ENCODE data around the gene PIP5KL1.

PIP5KL1 gene

DNA sequence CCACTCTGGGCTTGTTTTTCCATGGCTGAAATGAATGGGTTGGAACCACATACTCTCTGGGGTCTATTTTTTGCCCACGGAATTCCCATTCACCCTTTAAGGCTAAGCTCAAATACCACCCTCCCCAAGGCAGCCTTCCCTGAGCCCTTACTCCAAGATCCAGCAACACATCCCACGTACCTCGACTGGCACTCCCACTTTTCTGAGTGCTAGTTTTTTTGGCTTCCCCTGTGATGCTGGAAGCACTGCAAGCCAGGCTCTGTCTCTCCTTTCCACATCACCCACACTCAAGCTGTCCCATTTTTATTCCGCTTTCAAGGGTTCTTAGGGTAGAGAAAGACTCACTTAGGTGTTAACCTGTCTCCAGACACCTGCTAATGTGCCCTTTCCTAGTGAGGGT is 37.2 kb downstream of the PIP5KL1 start:
- DNase-seq (ENCODE audit: low spot score), result no peak

GRCh38 chr9:127892831-127893230 is 37.7 kb downstream of the PIP5KL1 start:
- TF ChIP-seq, protein P1, sequence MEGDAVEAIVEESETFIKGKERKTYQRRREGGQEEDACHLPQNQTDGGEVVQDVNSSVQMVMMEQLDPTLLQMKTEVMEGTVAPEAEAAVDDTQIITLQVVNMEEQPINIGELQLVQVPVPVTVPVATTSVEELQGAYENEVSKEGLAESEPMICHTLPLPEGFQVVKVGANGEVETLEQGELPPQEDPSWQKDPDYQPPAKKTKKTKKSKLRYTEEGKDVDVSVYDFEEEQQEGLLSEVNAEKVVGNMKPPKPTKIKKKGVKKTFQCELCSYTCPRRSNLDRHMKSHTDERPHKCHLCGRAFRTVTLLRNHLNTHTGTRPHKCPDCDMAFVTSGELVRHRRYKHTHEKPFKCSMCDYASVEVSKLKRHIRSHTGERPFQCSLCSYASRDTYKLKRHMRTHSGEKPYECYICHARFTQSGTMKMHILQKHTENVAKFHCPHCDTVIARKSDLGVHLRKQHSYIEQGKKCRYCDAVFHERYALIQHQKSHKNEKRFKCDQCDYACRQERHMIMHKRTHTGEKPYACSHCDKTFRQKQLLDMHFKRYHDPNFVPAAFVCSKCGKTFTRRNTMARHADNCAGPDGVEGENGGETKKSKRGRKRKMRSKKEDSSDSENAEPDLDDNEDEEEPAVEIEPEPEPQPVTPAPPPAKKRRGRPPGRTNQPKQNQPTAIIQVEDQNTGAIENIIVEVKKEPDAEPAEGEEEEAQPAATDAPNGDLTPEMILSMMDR (IDR thresholded peaks at IDR 0.05; ENCODE audit: extremely low read depth, missing control alignments), result no peak
- no peak for DNase-seq (ENCODE audit: low spot score)

More for the DNA sequence above, 37.2 kb downstream of the PIP5KL1 start:
- TF ChIP-seq, protein P1 (IDR thresholded peaks at IDR 0.05; ENCODE audit: extremely low read depth, missing control alignments), result no peak

- DNase-seq (ENCODE audit: low spot score), result no peak
- TF ChIP-seq, protein P1 (IDR thresholded peaks at IDR 0.05; ENCODE audit: extremely low read depth, missing control alignments), result no peak
Measured at GRCh38 chr9:127890053-127890452, 40.5 kb downstream of the PIP5KL1 start.

GRCh38 chr9:127887792-127888191 is 42.8 kb downstream of the PIP5KL1 start:
- TF ChIP-seq, protein P1 (IDR thresholded peaks at IDR 0.05; ENCODE audit: extremely low read depth, missing control alignments), result no peak
- no peak for DNase-seq (ENCODE audit: low spot score)

- TF ChIP-seq, protein P1 (IDR thresholded peaks at IDR 0.05; ENCODE audit: extremely low read depth, missing control alignments), result no peak
- peak; percentile 14 for DNase-seq (ENCODE audit: low spot score)
Measured at GRCh38 chr9:127886401-127886972, 44.1 kb downstream of the PIP5KL1 start.

DNA sequence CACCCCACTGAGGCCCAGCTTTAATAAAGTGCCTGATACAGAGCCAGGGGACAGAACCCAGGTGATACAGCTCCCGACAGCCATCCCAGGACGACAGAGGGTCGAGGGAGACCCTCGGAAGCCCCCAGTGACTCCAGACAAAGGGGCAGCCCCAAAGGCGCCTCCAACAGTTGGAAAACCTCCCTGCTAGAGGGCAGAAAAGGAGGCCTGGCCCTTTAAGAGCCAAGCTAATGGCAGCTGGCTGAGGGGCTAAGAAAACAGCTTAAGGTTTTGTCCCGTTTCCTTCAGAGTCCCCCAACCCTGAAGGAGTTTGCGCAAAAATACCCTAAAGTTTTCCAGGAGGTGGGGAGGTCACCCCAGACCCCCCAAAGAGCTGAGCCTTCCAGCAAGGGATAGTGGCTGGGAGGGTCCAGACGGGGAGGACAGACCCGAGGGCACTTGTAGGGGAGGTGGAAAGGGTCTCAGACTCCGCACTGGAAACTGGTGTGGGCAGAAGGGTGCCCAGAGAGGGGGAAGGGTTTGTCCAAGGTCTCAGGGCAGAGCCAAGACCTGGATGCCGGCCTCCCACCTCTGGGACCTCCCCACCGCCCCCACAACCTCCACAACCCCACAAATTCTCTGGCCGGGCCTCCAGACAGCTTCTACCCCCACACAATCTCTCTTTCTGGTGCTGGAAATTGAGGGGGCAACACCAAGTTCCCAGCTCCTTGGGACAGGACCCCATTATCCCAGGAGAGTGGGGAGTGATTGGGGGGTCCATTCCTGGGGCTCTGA is 44.9 kb downstream of the PIP5KL1 start:
- no peak for DNase-seq (ENCODE audit: low spot score)
- TF ChIP-seq, protein P1 (IDR thresholded peaks at IDR 0.05; ENCODE audit: extremely low read depth, missing control alignments), result no peak

- TF ChIP-seq, protein P1 (IDR thresholded peaks at IDR 0.05; ENCODE audit: extremely low read depth, missing control alignments), result no peak
- no peak for DNase-seq (ENCODE audit: low spot score)
Measured at GRCh38 chr9:127884976-127885490, 45.5 kb downstream of the PIP5KL1 start.

Measured in GM20000 (cell line).